ENCODE measurements around the gene FN3KRP. TPM values are rescaled to one million over a fixed set of nuclear protein-coding genes. Genes with fewer than 3 reads are reported as not detected.

The FN3KRP gene
- total and polyA plus RNA-seq, 2 of the 13 experiments (the other 11 are each of a cell fraction or from before 2014, with no cell fraction given): 22.4 to 28.2 TPM

DNA sequence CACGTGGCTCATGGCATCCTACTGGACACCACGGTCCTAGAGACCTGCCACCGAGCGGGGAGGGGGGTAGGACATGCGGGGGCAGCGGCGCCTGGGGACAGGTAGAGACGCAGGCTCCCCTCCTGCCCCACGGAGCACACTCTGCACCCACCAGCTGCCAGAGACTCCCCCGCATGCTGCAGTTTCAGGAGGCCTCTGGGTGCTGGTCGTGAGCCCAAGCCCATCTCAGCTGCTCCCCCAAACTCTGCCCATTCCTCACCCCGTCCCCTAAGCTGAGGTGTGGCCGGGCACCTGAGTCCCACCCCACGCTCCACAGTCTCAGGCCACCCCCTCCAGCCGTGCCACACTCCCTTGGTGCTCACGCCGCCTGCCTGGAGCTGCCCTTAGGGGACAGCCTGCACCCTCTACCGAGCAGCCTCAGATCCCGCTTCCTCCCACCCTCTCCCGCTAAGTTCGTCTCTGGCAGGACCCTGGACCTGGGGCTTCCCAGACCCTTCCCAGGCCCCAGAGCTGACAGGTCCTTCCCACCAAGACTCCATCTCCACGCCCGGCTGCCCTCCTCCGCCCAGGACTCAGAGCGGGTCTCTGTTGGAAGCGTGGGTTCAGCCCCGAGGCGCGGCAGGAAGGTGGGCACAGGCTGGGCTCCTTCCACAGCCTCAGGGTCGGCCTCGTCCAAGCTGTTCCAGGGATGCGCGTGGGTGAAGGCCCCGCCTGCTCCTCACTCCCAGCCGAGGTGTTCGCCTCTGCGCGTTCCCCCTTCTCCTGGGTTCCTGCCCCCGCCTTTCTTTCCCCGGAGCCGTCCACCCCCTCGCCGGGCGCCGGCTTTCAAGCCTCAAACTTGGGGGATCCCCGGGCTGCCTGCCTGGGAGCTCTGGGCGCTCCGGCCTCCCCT is 19.3 kb upstream of the FN3KRP start (continued):
- TF ChIP-seq REL (CRISPR knock-in tag; conservative IDR thresholded peaks at IDR 0.05) (no peak), TARDBP (CRISPR knock-in tag; IDR thresholded peaks at IDR 0.05) (no peak), ZNF563 (CRISPR knock-in tag; IDR thresholded peaks at IDR 0.05) (no peak), ZBTB4 (CRISPR knock-in tag; IDR thresholded peaks at IDR 0.05; ENCODE audit: borderline replicate concordance) (no peak), ZNF776 (CRISPR knock-in tag; IDR thresholded peaks at IDR 0.05) (no peak), ZC3H13 (CRISPR knock-in tag; IDR thresholded peaks at IDR 0.05) (no peak), PRDM4 (CRISPR knock-in tag; IDR thresholded peaks at IDR 0.05; ENCODE audit: borderline replicate concordance) (no peak), ZBTB38 (CRISPR knock-in tag; IDR thresholded peaks at IDR 0.05) (0 out of 2 replicates have a peak, but pooled peaks have one; percentile 13), ZNF335 (CRISPR knock-in tag; IDR thresholded peaks at IDR 0.05) (no peak), ATM (IDR thresholded peaks at IDR 0.05; ENCODE audit: borderline replicate concordance) (no peak), EHMT2 (IDR thresholded peaks at IDR 0.05; ENCODE audit: borderline replicate concordance, low read depth, low read length) (no peak), ZNF607 (CRISPR knock-in tag; IDR thresholded peaks at IDR 0.05; ENCODE audit: borderline replicate concordance) (no peak)
- TF ChIP-seq, protein P1, sequence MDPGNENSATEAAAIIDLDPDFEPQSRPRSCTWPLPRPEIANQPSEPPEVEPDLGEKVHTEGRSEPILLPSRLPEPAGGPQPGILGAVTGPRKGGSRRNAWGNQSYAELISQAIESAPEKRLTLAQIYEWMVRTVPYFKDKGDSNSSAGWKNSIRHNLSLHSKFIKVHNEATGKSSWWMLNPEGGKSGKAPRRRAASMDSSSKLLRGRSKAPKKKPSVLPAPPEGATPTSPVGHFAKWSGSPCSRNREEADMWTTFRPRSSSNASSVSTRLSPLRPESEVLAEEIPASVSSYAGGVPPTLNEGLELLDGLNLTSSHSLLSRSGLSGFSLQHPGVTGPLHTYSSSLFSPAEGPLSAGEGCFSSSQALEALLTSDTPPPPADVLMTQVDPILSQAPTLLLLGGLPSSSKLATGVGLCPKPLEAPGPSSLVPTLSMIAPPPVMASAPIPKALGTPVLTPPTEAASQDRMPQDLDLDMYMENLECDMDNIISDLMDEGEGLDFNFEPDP (CRISPR knock-in tag; conservative IDR thresholded peaks at IDR 0.05): 0 out of 2 replicates have a peak, but pooled peaks have one; percentile 75
- TF ChIP-seq, protein P2, sequence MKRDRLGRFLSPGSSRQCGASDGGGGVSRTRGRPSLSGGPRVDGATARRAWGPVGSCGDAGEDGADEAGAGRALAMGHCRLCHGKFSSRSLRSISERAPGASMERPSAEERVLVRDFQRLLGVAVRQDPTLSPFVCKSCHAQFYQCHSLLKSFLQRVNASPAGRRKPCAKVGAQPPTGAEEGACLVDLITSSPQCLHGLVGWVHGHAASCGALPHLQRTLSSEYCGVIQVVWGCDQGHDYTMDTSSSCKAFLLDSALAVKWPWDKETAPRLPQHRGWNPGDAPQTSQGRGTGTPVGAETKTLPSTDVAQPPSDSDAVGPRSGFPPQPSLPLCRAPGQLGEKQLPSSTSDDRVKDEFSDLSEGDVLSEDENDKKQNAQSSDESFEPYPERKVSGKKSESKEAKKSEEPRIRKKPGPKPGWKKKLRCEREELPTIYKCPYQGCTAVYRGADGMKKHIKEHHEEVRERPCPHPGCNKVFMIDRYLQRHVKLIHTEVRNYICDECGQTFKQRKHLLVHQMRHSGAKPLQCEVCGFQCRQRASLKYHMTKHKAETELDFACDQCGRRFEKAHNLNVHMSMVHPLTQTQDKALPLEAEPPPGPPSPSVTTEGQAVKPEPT (CRISPR knock-in tag; IDR thresholded peaks at IDR 0.05; ENCODE audit: low read depth): no peak
- TF ChIP-seq, protein P3, sequence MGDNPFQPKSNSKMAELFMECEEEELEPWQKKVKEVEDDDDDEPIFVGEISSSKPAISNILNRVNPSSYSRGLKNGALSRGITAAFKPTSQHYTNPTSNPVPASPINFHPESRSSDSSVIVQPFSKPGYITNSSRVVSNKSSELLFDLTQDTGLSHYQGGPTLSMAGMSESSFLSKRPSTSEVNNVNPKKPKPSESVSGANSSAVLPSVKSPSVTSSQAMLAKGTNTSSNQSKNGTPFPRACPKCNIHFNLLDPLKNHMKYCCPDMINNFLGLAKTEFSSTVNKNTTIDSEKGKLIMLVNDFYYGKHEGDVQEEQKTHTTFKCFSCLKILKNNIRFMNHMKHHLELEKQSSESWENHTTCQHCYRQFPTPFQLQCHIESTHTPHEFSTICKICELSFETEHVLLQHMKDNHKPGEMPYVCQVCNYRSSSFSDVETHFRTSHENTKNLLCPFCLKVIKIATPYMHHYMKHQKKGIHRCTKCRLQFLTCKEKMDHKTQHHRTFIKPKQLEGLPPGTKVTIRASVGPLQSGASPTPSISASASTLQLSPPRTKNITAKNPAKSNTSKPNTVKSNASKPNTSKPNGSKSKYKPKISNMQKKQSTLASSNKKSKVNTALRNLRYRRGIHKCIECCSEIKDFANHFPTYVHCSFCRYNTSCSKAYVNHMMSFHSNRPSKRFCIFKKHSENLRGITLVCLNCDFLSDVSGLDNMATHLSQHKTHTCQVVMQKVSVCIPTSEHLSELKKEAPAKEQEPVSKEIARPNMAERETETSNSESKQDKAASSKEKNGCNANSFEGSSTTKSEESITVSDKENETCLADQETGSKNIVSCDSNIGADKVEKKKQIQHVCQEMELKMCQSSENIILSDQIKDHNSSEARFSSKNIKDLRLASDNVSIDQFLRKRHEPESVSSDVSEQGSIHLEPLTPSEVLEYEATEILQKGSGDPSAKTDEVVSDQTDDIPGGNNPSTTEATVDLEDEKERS (CRISPR knock-in tag; IDR thresholded peaks at IDR 0.05): no peak
